ENCODE data around the gene SH3BP2. TPM values are rescaled to one million over a fixed set of nuclear protein-coding genes. Genes with fewer than 3 reads are reported as not detected.

Gene SH3BP2
- total RNA-seq, 1 donor from 2014 or later, result 45.4 TPM

DNA sequence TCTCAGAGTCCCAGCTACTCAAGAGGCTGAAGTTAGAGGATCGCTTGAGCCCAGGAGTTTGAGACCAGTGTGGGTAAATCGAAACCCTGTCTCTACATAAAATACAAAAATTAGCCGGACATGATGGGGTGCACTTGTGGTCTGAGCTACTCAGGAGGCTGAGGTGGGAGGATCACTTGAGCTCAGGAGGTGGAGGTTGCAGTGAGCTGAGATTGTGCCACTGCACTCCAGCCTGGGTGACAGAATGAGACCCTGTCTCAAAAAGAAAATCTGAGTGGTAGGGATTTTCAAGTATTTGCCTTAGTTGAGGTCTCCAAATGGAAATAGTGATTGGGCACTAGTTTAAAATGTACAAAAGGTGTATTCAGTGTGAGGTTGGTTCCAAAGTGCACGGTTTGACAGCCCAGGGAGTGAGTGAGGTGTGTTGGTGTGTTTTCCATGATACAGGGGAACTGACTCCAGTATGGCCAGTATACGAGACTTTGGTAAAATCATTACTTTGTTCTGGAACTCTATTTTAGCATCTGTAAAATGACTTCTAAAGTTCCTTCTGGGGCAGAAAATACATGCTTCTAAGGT is 64.6 kb downstream of the SH3BP2 start:
- peaks cover 18% of the 10 kb centered on the region for H3K36me3 Mint-ChIP-seq
- no peaks in the 10 kb centered on the region for H3K9me3 Mint-ChIP-seq
- no peak for DNase-seq (ENCODE audit: extremely low spot score, unreplicated experiment)
- H3K27ac Mint-ChIP-seq, result no peak overlapping the region
- no peaks in the 10 kb centered on the region for H3K27me3 Mint-ChIP-seq
- peaks cover 39% of the 10 kb centered on the region for H3K4me1 Mint-ChIP-seq (ENCODE audit: unreplicated experiment)
- TF ChIP-seq, protein P1, sequence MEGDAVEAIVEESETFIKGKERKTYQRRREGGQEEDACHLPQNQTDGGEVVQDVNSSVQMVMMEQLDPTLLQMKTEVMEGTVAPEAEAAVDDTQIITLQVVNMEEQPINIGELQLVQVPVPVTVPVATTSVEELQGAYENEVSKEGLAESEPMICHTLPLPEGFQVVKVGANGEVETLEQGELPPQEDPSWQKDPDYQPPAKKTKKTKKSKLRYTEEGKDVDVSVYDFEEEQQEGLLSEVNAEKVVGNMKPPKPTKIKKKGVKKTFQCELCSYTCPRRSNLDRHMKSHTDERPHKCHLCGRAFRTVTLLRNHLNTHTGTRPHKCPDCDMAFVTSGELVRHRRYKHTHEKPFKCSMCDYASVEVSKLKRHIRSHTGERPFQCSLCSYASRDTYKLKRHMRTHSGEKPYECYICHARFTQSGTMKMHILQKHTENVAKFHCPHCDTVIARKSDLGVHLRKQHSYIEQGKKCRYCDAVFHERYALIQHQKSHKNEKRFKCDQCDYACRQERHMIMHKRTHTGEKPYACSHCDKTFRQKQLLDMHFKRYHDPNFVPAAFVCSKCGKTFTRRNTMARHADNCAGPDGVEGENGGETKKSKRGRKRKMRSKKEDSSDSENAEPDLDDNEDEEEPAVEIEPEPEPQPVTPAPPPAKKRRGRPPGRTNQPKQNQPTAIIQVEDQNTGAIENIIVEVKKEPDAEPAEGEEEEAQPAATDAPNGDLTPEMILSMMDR (conservative IDR thresholded peaks at IDR 0.05), result no peak
- H3K4me3 Mint-ChIP-seq, result no peak overlapping the region

GRCh38 chr4:2858451-2859217 is 65.7 kb downstream of the SH3BP2 start:
- Mint-ChIP-seq H3K9me3 (no peaks in the 10 kb centered on the region), H3K27ac (peak overlapping the region; percentile 24), H3K4me1 (ENCODE audit: unreplicated experiment) (peaks cover 44% of the 10 kb centered on the region), H3K4me3 (no peak overlapping the region), H3K27me3 (no peaks in the 10 kb centered on the region), H3K36me3 (peaks cover 18% of the 10 kb centered on the region)
- DNase-seq (ENCODE audit: extremely low spot score, unreplicated experiment), result no peak
- TF ChIP-seq, protein P1 (conservative IDR thresholded peaks at IDR 0.05), result no peak

GRCh38 chr4:2859514-2859913 is 66.6 kb downstream of the SH3BP2 start:
- H3K4me1 Mint-ChIP-seq (ENCODE audit: unreplicated experiment), result peaks cover 44% of the 10 kb centered on the region
- no peaks in the 10 kb centered on the region for H3K27me3 Mint-ChIP-seq
- H3K4me3 Mint-ChIP-seq, result no peak overlapping the region
- TF ChIP-seq, protein P1 (conservative IDR thresholded peaks at IDR 0.05), result no peak
- no peak for DNase-seq (ENCODE audit: extremely low spot score, unreplicated experiment)
- H3K36me3 Mint-ChIP-seq, result peaks cover 18% of the 10 kb centered on the region
- H3K9me3 Mint-ChIP-seq, result no peaks in the 10 kb centered on the region
- no peak overlapping the region for H3K27ac Mint-ChIP-seq

DNA sequence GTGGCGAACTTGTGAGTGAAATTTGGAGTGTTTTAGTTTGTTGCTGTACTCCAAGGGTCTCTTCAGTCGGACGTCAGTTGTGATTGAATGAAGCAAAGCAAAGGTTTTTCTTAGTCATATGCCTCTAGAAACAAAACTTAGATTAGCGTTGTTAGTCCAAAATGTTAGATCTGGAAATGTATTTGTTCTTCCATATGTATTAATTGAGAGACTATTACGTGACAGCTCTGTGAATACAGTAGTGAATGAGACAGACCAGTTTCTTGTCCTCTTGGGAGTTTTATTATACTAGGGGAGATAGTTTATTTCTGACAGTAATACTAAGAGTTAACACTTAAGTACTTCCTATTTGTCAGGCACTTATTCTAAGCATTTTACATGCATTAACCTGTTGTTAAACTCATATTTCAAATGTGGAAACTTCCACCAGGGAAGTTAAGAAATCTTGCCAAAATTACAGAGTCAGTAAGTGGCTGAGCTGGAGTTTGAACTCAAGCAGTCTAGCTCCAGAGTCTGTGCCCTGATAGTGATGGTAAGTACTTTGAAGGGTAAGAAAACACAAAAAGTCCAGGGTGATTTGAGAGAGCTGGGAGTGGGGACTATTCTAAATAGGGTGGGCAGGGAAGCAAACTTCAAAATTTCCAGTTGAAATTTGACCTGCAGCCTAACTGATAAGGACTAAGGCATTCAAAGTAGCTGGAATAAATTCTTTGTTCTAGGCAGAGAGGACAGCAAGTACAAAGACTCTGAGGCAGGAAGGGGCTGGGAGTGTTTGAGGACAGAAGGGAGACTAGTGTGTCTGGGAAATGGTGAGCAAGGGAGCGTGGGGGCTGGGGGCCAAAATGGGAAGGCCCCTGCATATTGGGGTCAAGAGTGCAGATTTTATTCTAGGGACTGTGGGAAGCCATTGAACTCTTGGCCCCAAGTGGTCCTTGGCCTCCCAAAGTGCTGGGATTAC is 67.8 kb downstream of the SH3BP2 start:
- TF ChIP-seq, protein P1 (conservative IDR thresholded peaks at IDR 0.05), result no peak
- no peak for DNase-seq (ENCODE audit: extremely low spot score, unreplicated experiment)
- Mint-ChIP-seq H3K4me3 (peak overlapping the region; percentile 69), H3K4me1 (ENCODE audit: unreplicated experiment) (peaks cover 53% of the 10 kb centered on the region), H3K9me3 (no peaks in the 10 kb centered on the region), H3K27ac (peak overlapping the region; percentile 76), H3K36me3 (peaks cover 14% of the 10 kb centered on the region), H3K27me3 (no peaks in the 10 kb centered on the region)

GRCh38 chr4:2861631-2862436 is 68.9 kb downstream of the SH3BP2 start:
- H3K9me3 Mint-ChIP-seq, result no peaks in the 10 kb centered on the region
- TF ChIP-seq, protein P1 (conservative IDR thresholded peaks at IDR 0.05), result no peak
- peak overlapping the region; percentile 27 for H3K4me3 Mint-ChIP-seq
- no peaks in the 10 kb centered on the region for H3K27me3 Mint-ChIP-seq
- H3K4me1 Mint-ChIP-seq (ENCODE audit: unreplicated experiment), result peaks cover 62% of the 10 kb centered on the region
- H3K27ac Mint-ChIP-seq, result peak overlapping the region; percentile 68
- no peak for DNase-seq (ENCODE audit: extremely low spot score, unreplicated experiment)
- peaks cover 9% of the 10 kb centered on the region for H3K36me3 Mint-ChIP-seq

All from type B pancreatic cell (in vitro differentiated cells).